HFF-Myc (cell line): ENCODE measurements around the gene ITIH6.
A peak's percentile ranks its signal among the peaks of the same experiment; 100 is the strongest.
"Not testable (repeated sequence)": the region's sequence is repeated elsewhere in the genome, so short reads cannot be mapped to it uniquely, and the experiment has no call there.

Source experiments
- DNase-seq: peaks from one replicate; pipeline ENCODE4 v3.0.0-alpha.2; 2011; ENCODE audit warnings: low read depth; ENCODE audit errors: extremely low read depth
- H3K4me3 ChIP-seq: replicated peaks from 2 replicates; pipeline ENCODE4 v1.5.1; 2011; ENCODE audit warnings: low read depth, mild to moderate bottlenecking, control low read depth, low read length
- CTCF ChIP-seq: IDR thresholded peaks from 2 replicates; pipeline ENCODE4 v1.5.1; 2012; ENCODE audit warnings: mild to moderate bottlenecking, low read depth, low read length, control low read depth; ENCODE audit errors: missing control alignments

Gene ITIH6

GRCh38 chrX:54807524-54808108 lies 9.6 kb upstream of the ITIH6 start, which contains the start of gene MAGED2:
TSS of gene MAGED2 (plus strand) at chrX:54807745. CDS start at chrX:54809332, 1,587 bp downstream.
- peak within 1 kb of the TSS; percentile 65 for H3K4me3 ChIP-seq
- TF ChIP-seq CTCF, result no peak
- no peak for DNase-seq

- no peak for TF ChIP-seq CTCF
- no peak for DNase-seq
- H3K4me3 ChIP-seq, result no peak overlapping the region
These were observed 991 bp upstream of the ITIH6 start for GRCh38 chrX:54799046-54799445.

GRCh38 chrX:54794795-54795194 lies 3.3 kb downstream of the ITIH6 start:
- no peak overlapping the region for H3K4me3 ChIP-seq
- DNase-seq, result no peak
- no peak for TF ChIP-seq CTCF

GRCh38 chrX:54794028-54794427 lies 4.0 kb downstream of the ITIH6 start:
- DNase-seq, result no peak
- H3K4me3 ChIP-seq, result no peak overlapping the region
- no peak for TF ChIP-seq CTCF

- H3K4me3 ChIP-seq, DNase-seq: not testable (repeated sequence)
These were observed 8.7 kb downstream of the ITIH6 start for GRCh38 chrX:54789405-54789804.

GRCh38 chrX:54788446-54788845 lies 9.6 kb downstream of the ITIH6 start:
- TF ChIP-seq CTCF, result no peak
- no peak overlapping the region for H3K4me3 ChIP-seq
- DNase-seq, result no peak

- no peak for DNase-seq
- H3K4me3 ChIP-seq, result no peak overlapping the region
- no peak for TF ChIP-seq CTCF
These were observed 11.1 kb downstream of the ITIH6 start for GRCh38 chrX:54786967-54787366.
